Measurements from ENCODE around the gene C2orf69. TPM values are rescaled to one million over a fixed set of nuclear protein-coding genes. Genes with fewer than 3 reads are reported as not detected.

C2orf69 gene
- total and polyA plus RNA-seq, 2 of the 13 experiments (the other 11 are each of a cell fraction or from before 2014, with no cell fraction given) = 4.8 to 19.3 TPM

DNA sequence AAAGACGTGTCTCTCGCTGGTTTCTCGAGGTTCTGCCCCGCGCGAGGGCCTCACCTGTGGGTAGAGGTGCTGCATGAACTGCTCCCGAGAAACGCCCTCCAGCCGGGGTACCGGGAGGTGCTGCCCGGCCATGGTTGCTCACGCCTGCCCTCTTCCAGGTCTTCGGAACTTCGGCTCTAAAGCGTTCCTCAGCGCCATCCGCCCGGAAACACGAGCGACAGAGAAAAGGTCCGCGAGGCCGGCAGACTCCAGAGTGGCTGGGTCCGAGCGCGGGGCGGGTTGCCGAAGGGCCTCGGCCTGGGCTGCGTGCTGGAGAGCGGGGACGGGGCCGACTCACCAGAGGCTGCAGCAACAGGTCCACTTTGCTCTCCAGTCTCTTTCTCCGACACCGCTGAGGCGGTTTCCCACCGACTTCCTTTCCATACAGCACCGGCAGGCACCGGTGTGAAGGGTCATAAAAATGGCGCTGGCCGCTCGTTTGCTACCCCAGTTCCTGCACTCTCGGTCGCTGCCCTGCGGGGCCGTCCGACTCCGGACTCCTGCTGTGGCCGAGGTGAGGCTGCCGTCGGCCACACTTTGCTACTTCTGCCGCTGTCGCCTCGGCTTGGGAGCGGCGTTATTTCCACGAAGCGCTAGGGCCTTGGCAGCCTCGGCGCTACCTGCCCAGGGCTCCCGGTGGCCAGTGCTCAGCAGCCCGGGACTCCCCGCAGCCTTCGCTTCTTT lies 44.4 kb downstream of the C2orf69 start, which contains the start of the genes MAIP1 and TYW5 (continued):
- TF ChIP-seq, protein P1, sequence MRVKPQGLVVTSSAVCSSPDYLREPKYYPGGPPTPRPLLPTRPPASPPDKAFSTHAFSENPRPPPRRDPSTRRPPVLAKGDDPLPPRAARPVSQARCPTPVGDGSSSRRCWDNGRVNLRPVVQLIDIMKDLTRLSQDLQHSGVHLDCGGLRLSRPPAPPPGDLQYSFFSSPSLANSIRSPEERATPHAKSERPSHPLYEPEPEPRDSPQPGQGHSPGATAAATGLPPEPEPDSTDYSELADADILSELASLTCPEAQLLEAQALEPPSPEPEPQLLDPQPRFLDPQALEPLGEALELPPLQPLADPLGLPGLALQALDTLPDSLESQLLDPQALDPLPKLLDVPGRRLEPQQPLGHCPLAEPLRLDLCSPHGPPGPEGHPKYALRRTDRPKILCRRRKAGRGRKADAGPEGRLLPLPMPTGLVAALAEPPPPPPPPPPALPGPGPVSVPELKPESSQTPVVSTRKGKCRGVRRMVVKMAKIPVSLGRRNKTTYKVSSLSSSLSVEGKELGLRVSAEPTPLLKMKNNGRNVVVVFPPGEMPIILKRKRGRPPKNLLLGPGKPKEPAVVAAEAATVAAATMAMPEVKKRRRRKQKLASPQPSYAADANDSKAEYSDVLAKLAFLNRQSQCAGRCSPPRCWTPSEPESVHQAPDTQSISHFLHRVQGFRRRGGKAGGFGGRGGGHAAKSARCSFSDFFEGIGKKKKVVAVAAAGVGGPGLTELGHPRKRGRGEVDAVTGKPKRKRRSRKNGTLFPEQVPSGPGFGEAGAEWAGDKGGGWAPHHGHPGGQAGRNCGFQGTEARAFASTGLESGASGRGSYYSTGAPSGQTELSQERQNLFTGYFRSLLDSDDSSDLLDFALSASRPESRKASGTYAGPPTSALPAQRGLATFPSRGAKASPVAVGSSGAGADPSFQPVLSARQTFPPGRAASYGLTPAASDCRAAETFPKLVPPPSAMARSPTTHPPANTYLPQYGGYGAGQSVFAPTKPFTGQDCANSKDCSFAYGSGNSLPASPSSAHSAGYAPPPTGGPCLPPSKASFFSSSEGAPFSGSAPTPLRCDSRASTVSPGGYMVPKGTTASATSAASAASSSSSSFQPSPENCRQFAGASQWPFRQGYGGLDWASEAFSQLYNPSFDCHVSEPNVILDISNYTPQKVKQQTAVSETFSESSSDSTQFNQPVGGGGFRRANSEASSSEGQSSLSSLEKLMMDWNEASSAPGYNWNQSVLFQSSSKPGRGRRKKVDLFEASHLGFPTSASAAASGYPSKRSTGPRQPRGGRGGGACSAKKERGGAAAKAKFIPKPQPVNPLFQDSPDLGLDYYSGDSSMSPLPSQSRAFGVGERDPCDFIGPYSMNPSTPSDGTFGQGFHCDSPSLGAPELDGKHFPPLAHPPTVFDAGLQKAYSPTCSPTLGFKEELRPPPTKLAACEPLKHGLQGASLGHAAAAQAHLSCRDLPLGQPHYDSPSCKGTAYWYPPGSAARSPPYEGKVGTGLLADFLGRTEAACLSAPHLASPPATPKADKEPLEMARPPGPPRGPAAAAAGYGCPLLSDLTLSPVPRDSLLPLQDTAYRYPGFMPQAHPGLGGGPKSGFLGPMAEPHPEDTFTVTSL (CRISPR knock-in tag; IDR thresholded peaks at IDR 0.05; ENCODE audit: borderline replicate concordance) = peak; percentile 92
- peak; percentile 87; the same call in 1 of the 2 replicates for TF ChIP-seq ZNF768 (CRISPR knock-in tag; IDR thresholded peaks at IDR 0.05)
- TF ChIP-seq ZNF44 (CRISPR knock-in tag; IDR thresholded peaks at IDR 0.05) = peak; percentile 99
- TF ChIP-seq ZNF10 (CRISPR knock-in tag; IDR thresholded peaks at IDR 0.05; ENCODE audit: borderline replicate concordance, low read depth) = no peak
- peak; percentile 94 for TF ChIP-seq DMAP1 (CRISPR knock-in tag; IDR thresholded peaks at IDR 0.05)
- TF ChIP-seq ZNF451 (CRISPR knock-in tag; IDR thresholded peaks at IDR 0.05) = peak; percentile 71; the same call in 1 of the 2 replicates
- TF ChIP-seq ZNF761 (CRISPR knock-in tag; conservative IDR thresholded peaks at IDR 0.05) = peak; percentile 84; the same call in 1 of the 2 replicates
- TF ChIP-seq, protein P2, sequence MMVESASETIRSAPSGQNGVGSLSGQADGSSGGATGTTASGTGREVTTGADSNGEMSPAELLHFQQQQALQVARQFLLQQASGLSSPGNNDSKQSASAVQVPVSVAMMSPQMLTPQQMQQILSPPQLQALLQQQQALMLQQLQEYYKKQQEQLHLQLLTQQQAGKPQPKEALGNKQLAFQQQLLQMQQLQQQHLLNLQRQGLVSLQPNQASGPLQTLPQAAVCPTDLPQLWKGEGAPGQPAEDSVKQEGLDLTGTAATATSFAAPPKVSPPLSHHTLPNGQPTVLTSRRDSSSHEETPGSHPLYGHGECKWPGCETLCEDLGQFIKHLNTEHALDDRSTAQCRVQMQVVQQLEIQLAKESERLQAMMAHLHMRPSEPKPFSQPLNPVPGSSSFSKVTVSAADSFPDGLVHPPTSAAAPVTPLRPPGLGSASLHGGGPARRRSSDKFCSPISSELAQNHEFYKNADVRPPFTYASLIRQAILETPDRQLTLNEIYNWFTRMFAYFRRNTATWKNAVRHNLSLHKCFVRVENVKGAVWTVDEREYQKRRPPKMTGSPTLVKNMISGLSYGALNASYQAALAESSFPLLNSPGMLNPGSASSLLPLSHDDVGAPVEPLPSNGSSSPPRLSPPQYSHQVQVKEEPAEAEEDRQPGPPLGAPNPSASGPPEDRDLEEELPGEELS (CRISPR knock-in tag; IDR thresholded peaks at IDR 0.05) = peak; percentile 35
- TF ChIP-seq KMT2A (CRISPR knock-in tag; IDR thresholded peaks at IDR 0.05) = peak; percentile 99
- peak; percentile 94 for TF ChIP-seq ZNF746 (CRISPR knock-in tag; IDR thresholded peaks at IDR 0.05)
- peak; percentile 96 for TF ChIP-seq ZNF33A (CRISPR knock-in tag; IDR thresholded peaks at IDR 0.05; ENCODE audit: borderline replicate concordance)
- no peak for TF ChIP-seq WIZ (CRISPR knock-in tag; IDR thresholded peaks at IDR 0.05)
- peak; percentile 88; the same call in 1 of the 2 replicates for TF ChIP-seq ZNF564 (CRISPR knock-in tag; IDR thresholded peaks at IDR 0.05)
- TF ChIP-seq STAT5B (CRISPR knock-in tag; IDR thresholded peaks at IDR 0.05) = peak; percentile 55; the same call in 1 of the 2 replicates
- TF ChIP-seq KDM6A (CRISPR knock-in tag; IDR thresholded peaks at IDR 0.05; ENCODE audit: low read depth) = no peak
- TF ChIP-seq NFKBIZ (CRISPR knock-in tag; IDR thresholded peaks at IDR 0.05) = peak; percentile 75
- no peak for TF ChIP-seq ZBTB8A (CRISPR knock-in tag; IDR thresholded peaks at IDR 0.05; ENCODE audit: borderline replicate concordance, low read depth)
- peak; percentile 76; the same call in 1 of the 2 replicates for TF ChIP-seq GPN1 (CRISPR knock-in tag; IDR thresholded peaks at IDR 0.05; ENCODE audit: borderline replicate concordance)
- no peak for TF ChIP-seq FOXP1 (IDR thresholded peaks at IDR 0.05)
- TF ChIP-seq FOXP1 (CRISPR knock-in tag; IDR thresholded peaks at IDR 0.05) = 0 out of 2 replicates have a peak, but pooled peaks have one; percentile 25
- peak; percentile 40 for TF ChIP-seq RFX3 (CRISPR knock-in tag; IDR thresholded peaks at IDR 0.05)
- TF ChIP-seq ZNF234 (CRISPR knock-in tag; conservative IDR thresholded peaks at IDR 0.05) = peak; percentile 75
- peak; percentile 83; the same call in 1 of the 2 replicates for TF ChIP-seq ERF (CRISPR knock-in tag; IDR thresholded peaks at IDR 0.05)
- TF ChIP-seq ZNF572 (CRISPR knock-in tag; IDR thresholded peaks at IDR 0.05) = 0 out of 2 replicates have a peak, but pooled peaks have one; percentile 58
- peak; percentile 91 for TF ChIP-seq RNF2 (conservative IDR thresholded peaks at IDR 0.05; ENCODE audit: low read depth)
- no peak for TF ChIP-seq HNRNPUL1 (IDR thresholded peaks at IDR 0.05; ENCODE audit: low read depth, low read length)

All from HepG2 (cell line).